H9 (cell line): ENCODE results near the gene CAMTA1. TPM values are rescaled to one million over a fixed set of nuclear protein-coding genes. Genes with fewer than 3 reads are reported as not detected.
A peak's percentile ranks its signal among the peaks of the same experiment; 100 is the strongest.

Experiments used
- DNase-seq: peaks from one replicate; pipeline ENCODE4 v3.0.0-alpha.2; 2017
- H2AFZ ChIP-seq: one replicate; pipeline ENCODE4 v1.6.1; 2013; ENCODE audit warnings: mild to moderate bottlenecking, low read length, control low read depth, moderate library complexity
- H2AK5ac ChIP-seq: 2 replicates; pipeline ENCODE4 v1.6.1; 2013; ENCODE audit warnings: low read length, control low read depth, mixed read lengths; ENCODE audit not compliant: insufficient read length
- H2BK120ac ChIP-seq: one replicate; pipeline ENCODE4 v1.6.1; 2013; ENCODE audit warnings: low read depth, mild to moderate bottlenecking, low read length, control low read depth, inconsistent platforms; ENCODE audit not compliant: poor library complexity, severe bottlenecking
- H2BK12ac ChIP-seq: 2 replicates; pipeline ENCODE4 v1.6.1; 2013; ENCODE audit warnings: low read length, control low read depth, mixed read lengths, low read depth; ENCODE audit not compliant: insufficient read length
- H2BK15ac ChIP-seq: 2 replicates; pipeline ENCODE4 v1.6.1; 2013; ENCODE audit warnings: low read depth, low read length, control low read depth
- H2BK20ac ChIP-seq: one replicate; pipeline ENCODE4 v1.6.1; 2013; ENCODE audit warnings: low read depth, mild to moderate bottlenecking, low read length, control low read depth, inconsistent platforms; ENCODE audit not compliant: poor library complexity, severe bottlenecking
- H2BK5ac ChIP-seq: 2 replicates; pipeline ENCODE4 v1.6.1; 2013; ENCODE audit warnings: low read length, control low read depth, mixed read lengths; ENCODE audit not compliant: insufficient read length
- H3K14ac ChIP-seq: 2 replicates; pipeline ENCODE4 v1.6.1; 2013; ENCODE audit warnings: low read length, control low read depth; ENCODE audit not compliant: insufficient read depth
- H3K18ac ChIP-seq: 2 replicates; pipeline ENCODE4 v1.6.1; 2013; ENCODE audit warnings: low read depth, mild to moderate bottlenecking, mixed read lengths, low read length, control low read depth; ENCODE audit not compliant: insufficient read length
- H3K23ac ChIP-seq: 2 replicates; pipeline ENCODE4 v1.6.1; 2013; ENCODE audit warnings: low read length, control low read depth, mixed read lengths, low read depth; ENCODE audit not compliant: insufficient read length
- H3K23me2 ChIP-seq: 2 replicates; pipeline ENCODE4 v1.6.1; 2013; ENCODE audit warnings: low read depth, mild to moderate bottlenecking, mixed read lengths, low read length, control low read depth; ENCODE audit not compliant: insufficient read length, poor library complexity, severe bottlenecking
- H3K27ac ChIP-seq: 2 replicates; pipeline ENCODE4 v1.5.1; 2013; ENCODE audit warnings: low read length, control low read depth, mixed read lengths, low read depth; ENCODE audit not compliant: insufficient read length
- H3K27me3 ChIP-seq: 2 replicates; pipeline ENCODE4 v1.6.1; 2013; ENCODE audit warnings: low read length, control low read depth, inconsistent platforms; ENCODE audit not compliant: insufficient read depth
- H3K4ac ChIP-seq: 2 replicates; pipeline ENCODE4 v1.6.1; 2013; ENCODE audit warnings: low read depth, mild to moderate bottlenecking, control low read depth, inconsistent platforms, low read length, moderate library complexity
- H3K4me1 ChIP-seq: 2 replicates; pipeline ENCODE4 v1.6.1; 2013; ENCODE audit warnings: low read length, control low read depth, inconsistent platforms; ENCODE audit not compliant: insufficient read depth
- H3K4me2 ChIP-seq: 2 replicates; pipeline ENCODE4 v1.6.1; 2013; ENCODE audit warnings: low read length, control low read depth, mixed read lengths; ENCODE audit not compliant: insufficient read length, insufficient read depth
- H3K56ac ChIP-seq: 2 replicates; pipeline ENCODE4 v1.6.1; 2013; ENCODE audit warnings: low read depth, mild to moderate bottlenecking, mixed read lengths, low read length, control low read depth; ENCODE audit not compliant: insufficient read length
- H3K79me1 ChIP-seq: 2 replicates; pipeline ENCODE4 v1.6.1; 2013; ENCODE audit warnings: low read depth, mild to moderate bottlenecking, moderate library complexity, low read length, control low read depth, inconsistent platforms; ENCODE audit not compliant: insufficient read depth, poor library complexity, severe bottlenecking
- H3K79me2 ChIP-seq: 2 replicates; pipeline ENCODE4 v1.6.1; 2013; ENCODE audit warnings: low read length, control low read depth, inconsistent platforms; ENCODE audit not compliant: insufficient read depth
- H3K9ac ChIP-seq: 2 replicates; pipeline ENCODE4 v1.6.1; 2013; ENCODE audit warnings: low read length, control low read depth, mixed read lengths; ENCODE audit not compliant: insufficient read length; ENCODE audit errors: extremely low read depth
- H3K9me3 ChIP-seq: one replicate; pipeline ENCODE4 v1.6.1; 2013; ENCODE audit warnings: low read depth, low read length, inconsistent platforms; ENCODE audit not compliant: control insufficient read depth
- H3T11ph ChIP-seq: one replicate; pipeline ENCODE4 v1.6.1; 2013; ENCODE audit warnings: mild to moderate bottlenecking, low read length, control low read depth, inconsistent platforms
- H4K20me1 ChIP-seq: one replicate; pipeline ENCODE4 v1.6.1; 2013; ENCODE audit not compliant: control insufficient read depth, insufficient read length, insufficient read depth
- H4K5ac ChIP-seq: 2 replicates; pipeline ENCODE4 v1.6.1; 2013; ENCODE audit warnings: low read depth, mild to moderate bottlenecking, mixed read lengths, low read length, control low read depth; ENCODE audit not compliant: insufficient read length
- H4K8ac ChIP-seq: replicated peaks from 2 replicates; pipeline ENCODE4 v1.6.1; 2013; ENCODE audit warnings: low read length, control low read depth, mixed read lengths, low read depth; ENCODE audit not compliant: insufficient read length
- H4K91ac ChIP-seq: 2 replicates; pipeline ENCODE4 v1.6.1; 2013; ENCODE audit warnings: low read depth, mild to moderate bottlenecking, moderate library complexity, mixed read lengths, low read length, control low read depth; ENCODE audit not compliant: insufficient read length
- H3K27ac Mint-ChIP-seq, 3 experiments: 2 replicates in 2 of 3; 3 replicates in 1 of 3; pipeline ENCODE4 v1.8.0; 2020 to 2021; ENCODE audit warnings: mixed read lengths in 3 of 3, mild to moderate bottlenecking in 1 of 3, moderate library complexity in 1 of 3
- H3K27me3 Mint-ChIP-seq: 2 replicates; pipeline ENCODE4 v1.8.0; 2021; ENCODE audit warnings: low read depth, mild to moderate bottlenecking, moderate library complexity, mixed read lengths
- H3K36me3 Mint-ChIP-seq, 3 experiments: 2 replicates in 2 of 3; 3 replicates in 1 of 3; pipeline ENCODE4 v1.8.0; 2020 to 2021; ENCODE audit warnings: low read depth in 3 of 3, mixed read lengths in 3 of 3; ENCODE audit not compliant: insufficient read depth in 1 of 3
- H3K4me1 Mint-ChIP-seq, 2 experiments: 2 replicates each; pipeline ENCODE4 v1.8.0; 2020; ENCODE audit warnings: mixed read lengths in 2 of 2
- H3K4me3 Mint-ChIP-seq, 2 experiments: 2 replicates in 1 of 2; 3 replicates in 1 of 2; pipeline ENCODE4 v1.8.0; 2020 to 2021; ENCODE audit warnings: mild to moderate bottlenecking in 2 of 2, mixed read lengths in 2 of 2, moderate library complexity in 1 of 2
- H3K9me3 Mint-ChIP-seq, 2 experiments: 2 replicates in 1 of 2; 3 replicates in 1 of 2; pipeline ENCODE4 v1.8.0; 2020; ENCODE audit warnings: mild to moderate bottlenecking in 2 of 2, mixed read lengths in 2 of 2, moderate library complexity in 1 of 2
- CTCF ChIP-seq: fragments of 200-600 bp; sonication (generic); conservative IDR thresholded peaks from 3 replicates; pipeline ENCODE4 v1.8.0; 2021; ENCODE audit warnings: antibody characterized with exemption, mild to moderate bottlenecking
- WGBS: extraction: QIAGEN DNeasy Blood & Tissue Kit; methylation state at CpG from one replicate; pipeline ENCODE4 v1.1.7; 2013; ENCODE audit warnings: missing lambda C conversion rate, low lambda C conversion rate, mixed read lengths; ENCODE audit not compliant: insufficient read length; ENCODE audit errors: extremely low coverage; 5-methylcytosine and 5-hydroxymethylcytosine counted together
- total RNA-seq: library from RNA; stranded (reverse); gene quantifications from 2 replicates; pipeline ENCODE4 v1.2.1, GENCODE V29; 2021

Gene CAMTA1
- total RNA-seq, 1 experiment from 2014 or later: 115 TPM

- WGBS: no CpG with 5 or more reads among the region's 4 CpGs
- H3K4ac ChIP-seq: no peak overlapping the region
- H3K27me3 ChIP-seq: no peaks in the 10 kb centered on the region
- no peak overlapping the region for H4K5ac ChIP-seq
- H3K4me3 Mint-ChIP-seq: no peak overlapping the region
- DNase-seq: no peak
- no peaks in the 10 kb centered on the region for H3K23me2 ChIP-seq
- H4K8ac ChIP-seq: no peak overlapping the region
- H3K9me3 ChIP-seq: no peaks in the 10 kb centered on the region
- no peaks in the 10 kb centered on the region for H3K79me2 ChIP-seq
- no peak overlapping the region for H3K4me2 ChIP-seq
- H3K27ac ChIP-seq: no peak overlapping the region
- no peak overlapping the region for H2BK15ac ChIP-seq
- no peak overlapping the region for H4K91ac ChIP-seq
- peaks cover 15 to 21% of the 10 kb centered on the region in 2 experiments for H3K4me1 Mint-ChIP-seq
- H3T11ph ChIP-seq: no peak overlapping the region
- no peaks in the 10 kb centered on the region for H3K9me3 Mint-ChIP-seq
- H3K14ac ChIP-seq: no peak overlapping the region
- H2BK120ac ChIP-seq: no peak overlapping the region
- TF ChIP-seq CTCF: peak; percentile 26; the same call in 1 of the 3 replicates
- no peaks in the 10 kb centered on the region for H3K27me3 Mint-ChIP-seq
- no peak overlapping the region for H3K56ac ChIP-seq
- H3K9ac ChIP-seq: no peak overlapping the region
- no peaks in the 10 kb centered on the region for H3K79me1 ChIP-seq
- H2AFZ ChIP-seq: no peak overlapping the region
- H2BK20ac ChIP-seq: no peak overlapping the region
- no peaks in the 10 kb centered on the region for H4K20me1 ChIP-seq
- no peak overlapping the region for H2BK5ac ChIP-seq
- no peak overlapping the region for H2BK12ac ChIP-seq
- H3K27ac Mint-ChIP-seq: no peak overlapping the region
- no peak overlapping the region for H2AK5ac ChIP-seq
- H3K36me3 Mint-ChIP-seq: peaks cover 0 to 5% (median 4%) of the 10 kb centered on the region in 3 experiments; a peak in 5 of 7 replicates
- 0 out of 2 replicates have a peak, but pooled peaks cover 2% of the 10 kb centered on the region for H3K4me1 ChIP-seq
- no peak overlapping the region for H3K18ac ChIP-seq
- no peak overlapping the region for H3K23ac ChIP-seq
These were observed 89.0 kb downstream of the CAMTA1 start for GRCh38 chr1:6874298-6874697.
